Measurements from ENCODE around the gene AP1S2.

Gene AP1S2

GRCh38 chrX:15825936-15826335 lies 28.7 kb downstream of the AP1S2 start:
- H3K4me3 ChIP-seq (ENCODE audit: low read depth, low read length, poor library complexity, severe bottlenecking) = no peak overlapping the region
- no peaks in the 10 kb centered on the region for H3K27me3 ChIP-seq (ENCODE audit: insufficient read depth, low read length)
- no peak overlapping the region for H3K27ac ChIP-seq (ENCODE audit: low read depth, low read length, poor library complexity, severe bottlenecking)
- no peaks in the 10 kb centered on the region for H4K20me1 ChIP-seq (ENCODE audit: insufficient read depth, low read length)
- H3F3A ChIP-seq (ENCODE audit: insufficient read depth, low read length) = no peaks in the 10 kb centered on the region
- H3K79me2 ChIP-seq (ENCODE audit: insufficient read depth, low read length) = no peaks in the 10 kb centered on the region
- no peaks in the 10 kb centered on the region for H3K9me2 ChIP-seq (ENCODE audit: low read depth, low read length)
- H3K4me1 ChIP-seq (ENCODE audit: insufficient read depth, low read length, severe bottlenecking) = no peaks in the 10 kb centered on the region
- no peak overlapping the region for H3K9ac ChIP-seq (ENCODE audit: low read length)
- no peak overlapping the region for H2AFZ ChIP-seq (ENCODE audit: low read length)
- no peak for TF ChIP-seq CTCF (IDR thresholded peaks at IDR 0.05; ENCODE audit: low read length)
- peaks cover 37% of the 10 kb centered on the region for H3K36me3 ChIP-seq (ENCODE audit: insufficient read depth, low read length)
- no peak overlapping the region for H3K4me2 ChIP-seq (ENCODE audit: low read length)
- no peaks in the 10 kb centered on the region for H3K9me3 ChIP-seq (ENCODE audit: low read length)

GRCh38 chrX:15822922-15823321 lies 31.7 kb downstream of the AP1S2 start:
- no peaks in the 10 kb centered on the region for H3K9me3 ChIP-seq (ENCODE audit: low read length)
- H3K9me2 ChIP-seq (ENCODE audit: low read depth, low read length) = no peaks in the 10 kb centered on the region
- H3F3A ChIP-seq (ENCODE audit: insufficient read depth, low read length) = no peaks in the 10 kb centered on the region
- no peaks in the 10 kb centered on the region for H4K20me1 ChIP-seq (ENCODE audit: insufficient read depth, low read length)
- H3K36me3 ChIP-seq (ENCODE audit: insufficient read depth, low read length) = peaks cover 50% of the 10 kb centered on the region
- no peaks in the 10 kb centered on the region for H3K79me2 ChIP-seq (ENCODE audit: insufficient read depth, low read length)
- no peak overlapping the region for H3K9ac ChIP-seq (ENCODE audit: low read length)
- no peaks in the 10 kb centered on the region for H3K4me1 ChIP-seq (ENCODE audit: insufficient read depth, low read length, severe bottlenecking)
- H3K27ac ChIP-seq (ENCODE audit: low read depth, low read length, poor library complexity, severe bottlenecking) = no peak overlapping the region
- no peak overlapping the region for H2AFZ ChIP-seq (ENCODE audit: low read length)
- H3K4me3 ChIP-seq (ENCODE audit: low read depth, low read length, poor library complexity, severe bottlenecking) = no peak overlapping the region
- no peak for TF ChIP-seq CTCF (IDR thresholded peaks at IDR 0.05; ENCODE audit: low read length)
- TF ChIP-seq EZH2 (IDR thresholded peaks at IDR 0.05; ENCODE audit: borderline replicate concordance, low read length) = no peak
- no peak overlapping the region for H3K4me2 ChIP-seq (ENCODE audit: low read length)
- H3K27me3 ChIP-seq (ENCODE audit: insufficient read depth, low read length) = no peaks in the 10 kb centered on the region

- Histone ChIP-seq H3K9me2 (ENCODE audit: low read depth, low read length) (no peaks in the 10 kb centered on the region), H3K9ac (ENCODE audit: low read length) (no peak overlapping the region), H3K27me3 (ENCODE audit: insufficient read depth, low read length) (no peaks in the 10 kb centered on the region), H3K36me3 (ENCODE audit: insufficient read depth, low read length) (peaks cover 46% of the 10 kb centered on the region), H3K4me1 (ENCODE audit: insufficient read depth, low read length, severe bottlenecking) (no peaks in the 10 kb centered on the region), H3K9me3 (ENCODE audit: low read length) (no peaks in the 10 kb centered on the region), H3K27ac (ENCODE audit: low read depth, low read length, poor library complexity, severe bottlenecking) (no peak overlapping the region), H2AFZ (ENCODE audit: low read length) (no peak overlapping the region), H3K4me2 (ENCODE audit: low read length) (no peak overlapping the region), H3K79me2 (ENCODE audit: insufficient read depth, low read length) (no peaks in the 10 kb centered on the region), H3F3A (ENCODE audit: insufficient read depth, low read length) (no peaks in the 10 kb centered on the region), H4K20me1 (ENCODE audit: insufficient read depth, low read length) (no peaks in the 10 kb centered on the region), H3K4me3 (ENCODE audit: low read depth, low read length, poor library complexity, severe bottlenecking) (no peak overlapping the region)
- no peak for TF ChIP-seq CTCF (IDR thresholded peaks at IDR 0.05; ENCODE audit: low read length)
- TF ChIP-seq EZH2 (IDR thresholded peaks at IDR 0.05; ENCODE audit: borderline replicate concordance, low read length) = no peak
Measured at GRCh38 chrX:15820106-15821073, 34.2 kb downstream of the AP1S2 start.
